K562 (cell line): ENCODE data around the gene IKZF4. TPM values are rescaled to one million over a fixed set of nuclear protein-coding genes. Genes with fewer than 3 reads are reported as not detected.

ENCODE experiments used
- ATAC-seq: fragments of 200-7000 bp; cut with Tn5 transposase; 3 replicates; pipeline ENCODE4 v1.9.1; 2020; ENCODE audit warnings: moderate library complexity
- BruUV-seq: library from RNA; stranded (reverse); fragments of 400-500 nt; replicated peaks from 2 replicates; lab custom pipeline; 2021; lab: Mats Ljungman, UMichigan
- CTCF ChIA-PET: fragments of 300-600 bp; formaldehyde crosslinking; extraction: SDS; loops from one replicate; lab custom pipeline; 2021; ENCODE audit warnings: low intra/inter-chr PET ratio; lab: Yijun Ruan, JAX
- POLR2A ChIA-PET: fragments of 300-600, 350-650 bp; sonication (Branson Sonifier 250); formaldehyde crosslinking; extraction: SDS; loops from one replicate; lab custom pipeline; 2021; ENCODE audit warnings: antibody characterized with exemption, inconsistent platforms; lab: Yijun Ruan, JAX
- DNase-seq, 4 experiments: peaks; one replicate each; pipeline versions ENCODE4 v3.0.0 to v3.0.0-alpha.2; 2011 to 2018; ENCODE audit warnings: low spot score in 3 of 4, mixed read lengths in 3 of 4; ENCODE audit errors: extremely low read depth in 1 of 4
- FAIRE-seq: peaks from 2 replicates; lab custom pipeline; 2011; peaks lifted over from hg19 to GRCh38; lab: Jason Lieb, UNC
- H2AFZ ChIP-seq: 2 replicates; pipeline ENCODE4 v1.6.0; 2011; ENCODE audit warnings: low read depth, low read length, control low read depth, inconsistent platforms
- H3K27ac ChIP-seq: fragments of 200-600 bp; 3 replicates; pipeline ENCODE4 v1.8.0; 2011; ENCODE audit warnings: low read depth, mild to moderate bottlenecking, control low read depth, inconsistent platforms, low read length, moderate library complexity, mixed read lengths; ENCODE audit errors: extremely low read depth
- H3K27me3 ChIP-seq, 2 experiments: fragments of 300-600 bp in 1 of 2; 2 replicates in 1 of 2; 3 replicates in 1 of 2; pipeline versions ENCODE4 v1.6.0 to v1.8.0; 2011; ENCODE audit warnings: inconsistent platforms in 2 of 2, low read length in 2 of 2, mild to moderate bottlenecking in 1 of 2, mixed read lengths in 1 of 2, moderate library complexity in 1 of 2; ENCODE audit not compliant: control insufficient read depth in 2 of 2, insufficient read depth in 2 of 2
- H3K36me3 ChIP-seq: fragments of 300-600 bp; 3 replicates; pipeline ENCODE4 v1.8.0; 2011; ENCODE audit warnings: mild to moderate bottlenecking, low read length, inconsistent platforms; ENCODE audit not compliant: control insufficient read depth, insufficient read depth
- H3K4me1 ChIP-seq, 2 experiments: fragments of 200-600 bp in 1 of 2; replicated peaks in 1 of 2; 2 replicates in 1 of 2; 3 replicates in 1 of 2; pipeline versions ENCODE4 v1.5.1 to v1.8.0; 2011; ENCODE audit warnings: inconsistent platforms in 2 of 2, low read length in 2 of 2, mild to moderate bottlenecking in 1 of 2, mixed read lengths in 1 of 2, moderate library complexity in 1 of 2; ENCODE audit not compliant: control insufficient read depth in 2 of 2, insufficient read depth in 2 of 2
- H3K4me2 ChIP-seq: 2 replicates; pipeline ENCODE4 v1.6.1; 2011; ENCODE audit warnings: low read length, control low read depth, inconsistent platforms, mixed read lengths; ENCODE audit not compliant: insufficient read depth
- H3K4me3 ChIP-seq: fragments of 200-600 bp; sonication (generic), shearing (Covaris generic); 2 replicates; pipeline ENCODE4 v1.5.1; 2016; ENCODE audit warnings: control low read depth, inconsistent platforms
- H3K79me2 ChIP-seq: fragments of 200-600 bp; 3 replicates; pipeline ENCODE4 v1.8.0; 2011; ENCODE audit warnings: low read length, inconsistent platforms; ENCODE audit not compliant: control insufficient read depth, insufficient read depth
- H3K9ac ChIP-seq, 2 experiments: 2 replicates each; pipeline versions ENCODE4 v1.6.0 to v1.6.1; 2011; ENCODE audit warnings: low read depth in 2 of 2, low read length in 2 of 2, control low read depth in 1 of 2, inconsistent platforms in 1 of 2, mild to moderate bottlenecking in 1 of 2, mixed read lengths in 1 of 2; ENCODE audit not compliant: insufficient read depth in 1 of 2
- H3K9me1 ChIP-seq: one replicate; pipeline ENCODE4 v1.6.0; 2011; ENCODE audit warnings: inconsistent platforms, mild to moderate bottlenecking, low read length, moderate library complexity; ENCODE audit not compliant: control insufficient read depth, insufficient read depth
- H3K9me3 ChIP-seq: replicated peaks from 2 replicates; pipeline ENCODE4 v1.5.1; 2011; ENCODE audit warnings: low read depth, low read length, inconsistent platforms; ENCODE audit not compliant: control insufficient read depth, insufficient read depth
- H4K20me1 ChIP-seq: replicated peaks from 2 replicates; pipeline ENCODE4 v1.6.1; 2011; ENCODE audit warnings: low read length, inconsistent platforms, mixed read lengths; ENCODE audit not compliant: control insufficient read depth, insufficient read depth
- EP400 ChIP-seq: fragments of 450-650 bp; IDR thresholded peaks from 2 replicates; pipeline ENCODE4 v1.6.1; 2017; ENCODE audit warnings: antibody characterized with exemption, mild to moderate bottlenecking, moderate library complexity
- HDAC8 ChIP-seq: fragments of 450-650 bp; IDR thresholded peaks from 2 replicates; pipeline ENCODE4 v1.6.1; 2016; ENCODE audit warnings: mild to moderate bottlenecking, missing genetic modification characterization, moderate library complexity, missing compliant biosample characterization
- HIVEP1 ChIP-seq: fragments of 250-450 bp; sonication (Bioruptor Pico); IDR thresholded peaks from 2 replicates; pipeline ENCODE4 v1.4.0; 2020; ENCODE audit warnings: mild to moderate bottlenecking
- HNRNPL ChIP-seq: fragments of 200-400 bp; formaldehyde crosslinking; IDR thresholded peaks from 2 replicates; pipeline ENCODE4 v1.6.1; 2017; ENCODE audit warnings: low read depth, mild to moderate bottlenecking, low read length
- MYC ChIP-seq, 2 experiments: fragments of 250-450 bp in 1 of 2; sonication (Bioruptor Pico) in 1 of 2; IDR thresholded peaks; 2 replicates each; pipeline versions ENCODE4 v1.5.1 to v1.6.1; 2012 to 2021; ENCODE audit warnings: low read depth in 2 of 2, borderline replicate concordance in 1 of 2, improper control_type of control experiment in 1 of 2, low read length in 1 of 2, mild to moderate bottlenecking in 1 of 2, moderate library complexity in 1 of 2
- NBN ChIP-seq: fragments of 450-650 bp; IDR thresholded peaks from 2 replicates; pipeline ENCODE4 v1.6.1; 2016; ENCODE audit warnings: low read depth, mild to moderate bottlenecking
- RBM22 ChIP-seq: fragments of 200-400 bp; formaldehyde crosslinking; IDR thresholded peaks from 2 replicates; pipeline ENCODE4 v1.6.1; 2018; ENCODE audit warnings: low read length, low read depth; ENCODE audit not compliant: poor library complexity, severe bottlenecking
- RCOR1 ChIP-seq, 2 experiments: IDR thresholded peaks; 2 replicates each; pipeline ENCODE4 v1.6.1; 2012; ENCODE audit warnings: low read depth in 2 of 2, low read length in 2 of 2, borderline replicate concordance in 1 of 2, improper control_type of control experiment in 1 of 2
- SMARCA4 ChIP-seq: fragments of 450-650 bp; IDR thresholded peaks from 2 replicates; pipeline ENCODE4 v1.6.1; 2016
- SMARCB1 ChIP-seq: IDR thresholded peaks from 2 replicates; pipeline ENCODE4 v1.6.1; 2011; ENCODE audit warnings: improper control_type of control experiment, low read depth; ENCODE audit not compliant: insufficient read length
- TBL1XR1 ChIP-seq, 2 experiments: IDR thresholded peaks; 2 replicates each; pipeline ENCODE4 v1.6.1; 2012; ENCODE audit warnings: improper control_type of control experiment in 2 of 2, low read length in 2 of 2, mild to moderate bottlenecking in 1 of 2
- VEZF1 ChIP-seq: fragments of 200-800 bp; sonication (Bioruptor generic); IDR thresholded peaks from 2 replicates; pipeline ENCODE4 v1.6.1; 2017; ENCODE audit warnings: missing genetic modification characterization, missing compliant biosample characterization
- ZNF507 ChIP-seq: conservative IDR thresholded peaks from 2 replicates; pipeline ENCODE4 v1.6.1; 2017; ENCODE audit warnings: missing genetic modification characterization, missing compliant biosample characterization
- ZNF766 ChIP-seq: fragments of 200-800 bp; sonication (Bioruptor generic); conservative IDR thresholded peaks from 2 replicates; pipeline ENCODE4 v1.6.1; 2016; ENCODE audit warnings: missing genetic modification characterization, missing compliant biosample characterization
- WGBS: fragments of 100-300 bp; shearing (Covaris generic); methylation state at CpG from one replicate; pipeline ENCODE4 v1.1.6; 2016; ENCODE audit warnings: low coverage, mixed read lengths; ENCODE audit not compliant: insufficient coverage; ENCODE audit errors: missing lambda C conversion rate; 5-methylcytosine and 5-hydroxymethylcytosine counted together
- in situ Hi-C: fragments of 300-500 bp; cut with MboI; formaldehyde crosslinking; loops from 4 replicates; pipeline ENCODE4 v1.15.0; 2018; ENCODE audit warnings: inconsistent platforms, mixed read lengths
- intact Hi-C: fragments of 100-400 bp; cut with micrococcal nuclease; formaldehyde crosslinking; loops from 2 replicates; pipeline ENCODE4 v1.14.2; 2022
- polyA plus RNA-seq, 8 experiments: library from polyadenylated mRNA; depleted of rRNA in 4 of 8; stranded (reverse) in 5 of 8; unstranded in 3 of 8; fragments of >200 nt; fragmentation: Nextera tagmentation in 2 of 8; fragmentation: Illumina TruSeq in 1 of 8; extraction: Ambion mirVana in 2 of 8; extraction: Trizol in 1 of 8; gene quantifications; 2 replicates each; pipeline versions ENCODE4 v1.2.1 to v1.2.3, GENCODE V29; 2011 to 2014; ENCODE audit warnings: inconsistent platforms in 1 of 8, missing spikeins in 1 of 8
- total RNA-seq, 7 experiments: library from RNA; depleted of rRNA in 6 of 7; stranded (reverse); fragments of >200 nt in 6 of 7; fragmentation: Illumina TruSeq in 2 of 7; extraction: Trizol in 2 of 7; gene quantifications; 2 replicates each; pipeline versions ENCODE4 v1.2.1 to v1.2.3, GENCODE V29; 2011 to 2021; ENCODE audit warnings: low replicate concordance in 1 of 7
- TF ChIP-seq, protein P1 (sequence below), 2 experiments: fragments of 450-650 bp in 1 of 2; sonication (generic) in 1 of 2; formaldehyde crosslinking in 1 of 2; IDR thresholded peaks in 1 of 2; conservative IDR thresholded peaks in 1 of 2; 2 replicates each; pipeline versions ENCODE4 v1.6.1 to v1.8.1; 2016 to 2023; ENCODE audit warnings: mild to moderate bottlenecking in 2 of 2, moderate library complexity in 2 of 2, inconsistent platforms in 1 of 2, missing genetic modification reagents in 1 of 2

IKZF4 gene
- total and polyA plus RNA-seq, 9 of the 15 experiments (the other 6 are each of a cell fraction or from before 2014, with no cell fraction given), result 1.9 to 16.3 (median 3.6) TPM

DNA sequence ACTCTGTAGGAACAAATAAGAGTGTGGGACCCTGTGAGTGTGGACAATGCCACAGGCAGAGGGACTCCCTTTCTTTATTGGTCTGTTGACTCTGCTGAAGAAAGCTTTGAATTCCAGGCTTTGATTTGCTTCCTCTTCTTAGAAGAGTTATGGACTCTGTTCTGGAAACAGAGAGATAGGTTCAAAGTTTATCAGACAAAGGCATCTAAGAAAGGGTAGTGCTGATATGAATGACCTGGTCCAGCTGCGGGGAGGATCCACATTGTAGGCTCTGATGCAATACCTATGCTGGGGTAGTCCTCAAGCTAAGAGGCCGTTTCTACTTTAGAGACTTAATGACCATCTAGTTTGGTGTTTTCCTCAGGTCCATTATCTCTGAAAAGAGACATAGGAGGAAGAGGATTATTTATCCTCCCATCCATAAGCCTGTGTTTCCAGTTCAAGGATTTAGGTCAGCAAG is 10.7 kb upstream of the IKZF4 start:
- no peak overlapping the region for H3K9ac ChIP-seq
- DNase-seq (peak; percentile 37 to 53 (median 42)), ATAC-seq (peak; percentile 38), FAIRE-seq (no peak)
- in situ Hi-C loops (no loop called here), intact Hi-C loops (no loop called here)
- no peaks in the 10 kb centered on the region for H3K9me3 ChIP-seq
- H3K36me3 ChIP-seq, result peaks cover 3% of the 10 kb centered on the region; the same call in 1 of the 3 replicates
- H3K4me1 ChIP-seq, result peaks cover 11 to 34% of the 10 kb centered on the region in 2 experiments
- no peaks in the 10 kb centered on the region for H3K27me3 ChIP-seq
- no peak overlapping the region; the same call in 1 of the 2 replicates for H3K4me2 ChIP-seq
- no peak overlapping the region for H2AFZ ChIP-seq
- no peak overlapping the region for H3K27ac ChIP-seq
- BruUV-seq, result TSS peak; percentile 53
- CTCF ChIA-PET, result interaction anchor here (0.7 kb wide), 1 partner anchor 230 kb away, joined by 3 read pairs; no protein-coding TSS in a partner anchor
- WGBS, result 0% methylated on average over 2 of the region's 2 CpGs
- no peaks in the 10 kb centered on the region for H3K79me2 ChIP-seq
- no peaks in the 10 kb centered on the region for H4K20me1 ChIP-seq
- no peak overlapping the region for H3K4me3 ChIP-seq
- POLR2A ChIA-PET, result interaction anchor here (0.7 to 3.7 kb wide), 6 partner anchors 10 to 203 kb away, joined by 3 to 28 read pairs (median 4); partner anchors contain the start of gene IKZF4
- no peaks in the 10 kb centered on the region for H3K9me1 ChIP-seq
- TF ChIP-seq SMARCA4, result peak; percentile 63; the same call in 1 of the 2 replicates
- peak; percentile 38; the same call in 1 of the 2 replicates for TF ChIP-seq HIVEP1 (CRISPR knock-in tag)
- TF ChIP-seq ZNF766, result peak; percentile 76; the same call in 1 of the 2 replicates
- TF ChIP-seq RBM22, result no peak
- no peak for TF ChIP-seq HDAC8 (tag)
- TF ChIP-seq HNRNPL, result no peak
- TF ChIP-seq VEZF1 (CRISPR knock-in tag), result peak; percentile 44; the same call in 1 of the 2 replicates
- no peak for TF ChIP-seq SMARCB1
- TF ChIP-seq MYC (IDR thresholded peaks at IDR 0.05; ENCODE audit: low read depth, low read length), result peak; percentile 91
- TF ChIP-seq MYC (CRISPR knock-in tag; IDR thresholded peaks at IDR 0.05; ENCODE audit: borderline replicate concordance, low read depth), result no peak
- TF ChIP-seq EP400, result peak; percentile 55; the same call in 1 of the 2 replicates
- TF ChIP-seq, protein P1, sequence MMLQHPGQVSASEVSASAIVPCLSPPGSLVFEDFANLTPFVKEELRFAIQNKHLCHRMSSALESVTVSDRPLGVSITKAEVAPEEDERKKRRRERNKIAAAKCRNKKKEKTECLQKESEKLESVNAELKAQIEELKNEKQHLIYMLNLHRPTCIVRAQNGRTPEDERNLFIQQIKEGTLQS (IDR thresholded peaks at IDR 0.05), result peak; percentile 93
- TF ChIP-seq, protein P1 (CRISPR knock-in tag; conservative IDR thresholded peaks at IDR 0.05), result no peak
- TF ChIP-seq ZNF507 (tag), result no peak
- TF ChIP-seq TBL1XR1 (IDR thresholded peaks at IDR 0.05; ENCODE audit: low read length in 2 of 2), result peak in 1 of 2 experiments; percentile 59; a peak in 2 of 4 replicates
- peak in 1 of 2 experiments; percentile 99; a peak in 2 of 4 replicates for TF ChIP-seq RCOR1 (IDR thresholded peaks at IDR 0.05; ENCODE audit: borderline replicate concordance in 1 of 2, low read depth in 2 of 2, low read length in 2 of 2)
- no peak; the same call in 1 of the 2 replicates for TF ChIP-seq NBN
